Glutamatergic neuron (in vitro differentiated cells): ENCODE results near the gene ZFTA. TPM values are rescaled to one million over a fixed set of nuclear protein-coding genes. Genes with fewer than 3 reads are reported as not detected.

ENCODE experiments used
- DNase-seq: peaks from one replicate; pipeline ENCODE4 v3.0.0; 2022
- H3K27ac Mint-ChIP-seq: one replicate; pipeline ENCODE4 v1.8.0; 2020; ENCODE audit warnings: mild to moderate bottlenecking, mixed read lengths, inconsistent platforms; ENCODE audit not compliant: unreplicated experiment
- H3K27me3 Mint-ChIP-seq: one replicate; pipeline ENCODE4 v1.8.0; 2020; ENCODE audit warnings: mild to moderate bottlenecking, moderate library complexity, mixed read lengths, inconsistent platforms; ENCODE audit not compliant: unreplicated experiment
- H3K36me3 Mint-ChIP-seq: one replicate; pipeline ENCODE4 v1.8.0; 2020; ENCODE audit warnings: mild to moderate bottlenecking, mixed read lengths, inconsistent platforms; ENCODE audit not compliant: unreplicated experiment
- H3K4me1 Mint-ChIP-seq: one replicate; pipeline ENCODE4 v1.8.0; 2020; ENCODE audit warnings: mild to moderate bottlenecking, low read depth, mixed read lengths, inconsistent platforms; ENCODE audit not compliant: unreplicated experiment
- H3K4me3 Mint-ChIP-seq: one replicate; pipeline ENCODE4 v1.8.0; 2020; ENCODE audit warnings: mild to moderate bottlenecking, mixed read lengths, inconsistent platforms; ENCODE audit not compliant: unreplicated experiment
- H3K9me3 Mint-ChIP-seq: one replicate; pipeline ENCODE4 v1.8.0; 2020; ENCODE audit warnings: mild to moderate bottlenecking, moderate library complexity, mixed read lengths, inconsistent platforms; ENCODE audit not compliant: unreplicated experiment
- CTCF ChIP-seq: fragments of 200-600 bp; sonication (generic); IDR thresholded peaks from one replicate; pipeline ENCODE4 v1.5.0; 2021; ENCODE audit not compliant: partially characterized antibody, unreplicated experiment
- long read RNA-seq: library from polyadenylated mRNA; unstranded; transcript quantifications from one replicate; pipeline ENCODE4 v2.0.0, GENCODE V29; 2020; ENCODE audit not compliant: unreplicated experiment
- total RNA-seq: library from RNA; stranded (reverse); fragmentation: NEBNext Ultra II Directional; extraction: Animal tissue kit (Norgen Biotek cat#: 25700); gene quantifications from one replicate; pipeline ENCODE4 v1.2.1, GENCODE V29; 2021; ENCODE audit not compliant: unreplicated experiment

Gene ZFTA
- 216 TPM for total RNA-seq
- long read RNA-seq, partial matches to known transcripts = 0 of 19 reads
- long read RNA-seq, other reads (novel, unspliced or antisense) = 19 of 19 reads

- peaks cover 28% of the 10 kb centered on the region for H3K9me3 Mint-ChIP-seq
- H3K27me3 Mint-ChIP-seq = peaks cover 33% of the 10 kb centered on the region
- peak within 1 kb of the TSS; percentile 99 for H3K4me3 Mint-ChIP-seq
- peak; percentile 86 for DNase-seq
- peaks cover 4% of the 10 kb centered on the region for H3K36me3 Mint-ChIP-seq
- TF ChIP-seq CTCF = peak; percentile 68
- peak within 1 kb of the TSS; percentile 100 for H3K27ac Mint-ChIP-seq
- peaks cover 8% of the 10 kb centered on the region for H3K4me1 Mint-ChIP-seq
These were observed at the start of gene ZFTA for GRCh38 chr11:63768237-63769041. TSS of gene ZFTA (minus strand) at chr11:63768775. CDS start at chr11:63768622, 153 bp downstream.

- Mint-ChIP-seq H3K36me3 (peaks cover 5% of the 10 kb centered on the region), H3K4me1 (peaks cover 16% of the 10 kb centered on the region), H3K27ac (no peak overlapping the region), H3K4me3 (no peak overlapping the region), H3K27me3 (peaks cover 9% of the 10 kb centered on the region), H3K9me3 (peaks cover 5% of the 10 kb centered on the region)
- TF ChIP-seq CTCF = no peak
- no peak for DNase-seq
These were observed 49.4 kb upstream of the ZFTA start for GRCh38 chr11:63817758-63818498.

- TF ChIP-seq CTCF = no peak
- peaks cover 5% of the 10 kb centered on the region for H3K36me3 Mint-ChIP-seq
- H3K27ac Mint-ChIP-seq = no peak overlapping the region
- H3K27me3 Mint-ChIP-seq = peaks cover 5% of the 10 kb centered on the region
- peak overlapping the region; percentile 46 for H3K4me3 Mint-ChIP-seq
- H3K9me3 Mint-ChIP-seq = peaks cover 5% of the 10 kb centered on the region
- H3K4me1 Mint-ChIP-seq = peaks cover 18% of the 10 kb centered on the region
- no peak for DNase-seq
These were observed 48.2 kb upstream of the ZFTA start for GRCh38 chr11:63816732-63817131.

GRCh38 chr11:63816166-63816565 is 47.6 kb upstream of the ZFTA start:
- Mint-ChIP-seq H3K27ac (no peak overlapping the region), H3K36me3 (peaks cover 5% of the 10 kb centered on the region), H3K9me3 (peaks cover 5% of the 10 kb centered on the region), H3K27me3 (peaks cover 3% of the 10 kb centered on the region), H3K4me3 (peak overlapping the region; percentile 10), H3K4me1 (peaks cover 18% of the 10 kb centered on the region)
- TF ChIP-seq CTCF = no peak
- no peak for DNase-seq
